ENCODE measurements around the gene EMC7. TPM values are rescaled to one million over a fixed set of nuclear protein-coding genes. Genes with fewer than 3 reads are reported as not detected.

EMC7 gene
- total RNA-seq, 2 donors from 2014 or later = 36.7 to 44.5 TPM

DNA sequence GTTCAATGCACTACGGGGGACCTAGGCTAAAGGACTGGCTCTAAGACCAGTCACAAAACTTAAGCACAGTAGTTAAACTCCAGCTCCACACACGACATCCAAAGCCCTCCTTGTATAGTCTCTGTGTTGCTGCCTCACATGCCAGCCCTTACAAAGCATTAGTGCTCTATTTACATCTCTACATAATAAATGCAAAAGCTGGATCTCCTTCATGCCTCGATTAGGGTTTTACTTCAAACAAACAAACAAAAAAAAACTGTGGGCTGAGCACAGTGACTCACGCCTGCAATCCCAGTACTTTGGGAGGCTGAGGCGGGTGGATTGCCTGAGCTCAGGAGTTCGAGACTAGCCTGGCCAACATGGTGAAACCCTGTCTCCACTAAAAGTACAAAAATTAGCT lies 9.8 kb upstream of the EMC7 start:
- Histone ChIP-seq H3K27ac (ENCODE audit: low read depth, low read length) (no peak overlapping the region), H3K9ac (ENCODE audit: extremely low read depth, low read length, poor library complexity, severe bottlenecking) (no peak overlapping the region), H3K9me3 (ENCODE audit: control insufficient read depth, low read length) (no peaks in the 10 kb centered on the region), H3K36me3 (ENCODE audit: control insufficient read depth, insufficient read depth, low read length) (no peaks in the 10 kb centered on the region), H3K27me3 (ENCODE audit: control insufficient read depth, insufficient read depth, low read length, poor library complexity, severe bottlenecking) (no peaks in the 10 kb centered on the region), H3K4me3 (ENCODE audit: low read length) (no peak overlapping the region), H3K4me1 (ENCODE audit: control insufficient read depth, insufficient read depth, low read length) (no peaks in the 10 kb centered on the region)
- Mint-ChIP-seq H3K9me3 (no peaks in the 10 kb centered on the region), H3K4me3 (no peak overlapping the region), H3K27me3 (ENCODE audit: insufficient read depth) (no peaks in the 10 kb centered on the region), H3K4me1 (peaks cover 3% of the 10 kb centered on the region), H3K36me3 (ENCODE audit: low read depth) (no peaks in the 10 kb centered on the region), H3K27ac (no peak overlapping the region)
- WGBS, 2 experiments (ENCODE audit: insufficient coverage in 1 of 2, insufficient read length in 1 of 2) = 64 to 76% methylated on average over 2 to 6 of the region's 6 CpGs
- no peak for DNase-seq
- TF ChIP-seq, protein P1, sequence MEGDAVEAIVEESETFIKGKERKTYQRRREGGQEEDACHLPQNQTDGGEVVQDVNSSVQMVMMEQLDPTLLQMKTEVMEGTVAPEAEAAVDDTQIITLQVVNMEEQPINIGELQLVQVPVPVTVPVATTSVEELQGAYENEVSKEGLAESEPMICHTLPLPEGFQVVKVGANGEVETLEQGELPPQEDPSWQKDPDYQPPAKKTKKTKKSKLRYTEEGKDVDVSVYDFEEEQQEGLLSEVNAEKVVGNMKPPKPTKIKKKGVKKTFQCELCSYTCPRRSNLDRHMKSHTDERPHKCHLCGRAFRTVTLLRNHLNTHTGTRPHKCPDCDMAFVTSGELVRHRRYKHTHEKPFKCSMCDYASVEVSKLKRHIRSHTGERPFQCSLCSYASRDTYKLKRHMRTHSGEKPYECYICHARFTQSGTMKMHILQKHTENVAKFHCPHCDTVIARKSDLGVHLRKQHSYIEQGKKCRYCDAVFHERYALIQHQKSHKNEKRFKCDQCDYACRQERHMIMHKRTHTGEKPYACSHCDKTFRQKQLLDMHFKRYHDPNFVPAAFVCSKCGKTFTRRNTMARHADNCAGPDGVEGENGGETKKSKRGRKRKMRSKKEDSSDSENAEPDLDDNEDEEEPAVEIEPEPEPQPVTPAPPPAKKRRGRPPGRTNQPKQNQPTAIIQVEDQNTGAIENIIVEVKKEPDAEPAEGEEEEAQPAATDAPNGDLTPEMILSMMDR (conservative IDR thresholded peaks at IDR 0.05) = no peak

DNA sequence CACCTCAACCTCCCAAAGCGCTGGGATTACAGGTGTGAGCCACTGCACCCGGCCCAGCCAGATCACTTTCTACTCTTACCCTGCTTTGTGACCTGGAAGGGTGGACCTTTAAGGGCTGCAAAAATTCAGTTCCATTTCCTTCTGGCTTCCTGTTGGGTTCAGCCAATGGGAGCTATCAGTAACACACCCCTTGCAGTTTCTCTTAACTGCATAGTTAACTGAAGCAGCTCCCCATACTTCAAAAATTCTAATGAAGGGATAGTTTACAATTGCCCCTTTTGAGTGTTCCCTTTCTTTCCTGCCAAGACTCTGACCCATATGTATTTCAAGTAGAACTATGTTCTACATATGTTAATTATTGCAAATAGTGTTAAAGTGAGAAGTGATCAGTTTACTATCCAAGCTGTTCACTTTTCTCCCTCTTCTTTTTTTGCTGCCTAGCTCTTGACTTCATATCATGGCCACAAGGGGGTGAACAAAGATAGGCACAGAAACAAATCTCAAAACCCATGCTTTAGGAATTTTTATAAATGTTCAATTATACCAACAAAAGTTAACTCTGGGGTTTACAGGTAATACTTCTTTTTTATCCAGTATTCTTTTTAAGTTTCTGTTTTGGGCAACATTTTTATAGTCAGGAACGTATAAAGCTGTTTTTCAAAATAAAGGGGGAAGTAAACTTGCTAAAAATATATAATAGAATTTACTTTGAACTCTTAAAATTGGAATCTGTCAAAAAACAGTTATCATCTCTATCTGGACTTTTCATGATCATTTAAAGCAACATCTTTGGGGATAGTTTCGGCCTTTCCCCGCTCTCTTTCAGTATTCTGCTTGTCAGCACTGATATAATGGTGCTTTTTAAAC lies 8.4 kb upstream of the EMC7 start:
- no peak overlapping the region for H3K4me3 ChIP-seq (ENCODE audit: low read length)
- H3K9me3 ChIP-seq (ENCODE audit: control insufficient read depth, low read length) = no peaks in the 10 kb centered on the region
- H3K4me3 Mint-ChIP-seq = no peak overlapping the region
- WGBS, 2 experiments (ENCODE audit: insufficient coverage in 1 of 2, insufficient read length in 1 of 2) = 91 to 94% methylated on average over 3 to 4 of the region's 5 CpGs
- H3K9ac ChIP-seq (ENCODE audit: extremely low read depth, low read length, poor library complexity, severe bottlenecking) = no peak overlapping the region
- peaks cover 3% of the 10 kb centered on the region for H3K4me1 Mint-ChIP-seq
- no peaks in the 10 kb centered on the region for H3K27me3 Mint-ChIP-seq (ENCODE audit: insufficient read depth)
- DNase-seq = no peak
- H3K27ac Mint-ChIP-seq = no peak overlapping the region
- H3K27ac ChIP-seq (ENCODE audit: low read depth, low read length) = no peak overlapping the region
- no peaks in the 10 kb centered on the region for H3K27me3 ChIP-seq (ENCODE audit: control insufficient read depth, insufficient read depth, low read length, poor library complexity, severe bottlenecking)
- H3K36me3 ChIP-seq (ENCODE audit: control insufficient read depth, insufficient read depth, low read length) = no peaks in the 10 kb centered on the region
- no peaks in the 10 kb centered on the region for H3K36me3 Mint-ChIP-seq (ENCODE audit: low read depth)
- no peaks in the 10 kb centered on the region for H3K9me3 Mint-ChIP-seq
- no peaks in the 10 kb centered on the region for H3K4me1 ChIP-seq (ENCODE audit: control insufficient read depth, insufficient read depth, low read length)
- TF ChIP-seq, protein P1 (conservative IDR thresholded peaks at IDR 0.05) = peak; percentile 88

DNA sequence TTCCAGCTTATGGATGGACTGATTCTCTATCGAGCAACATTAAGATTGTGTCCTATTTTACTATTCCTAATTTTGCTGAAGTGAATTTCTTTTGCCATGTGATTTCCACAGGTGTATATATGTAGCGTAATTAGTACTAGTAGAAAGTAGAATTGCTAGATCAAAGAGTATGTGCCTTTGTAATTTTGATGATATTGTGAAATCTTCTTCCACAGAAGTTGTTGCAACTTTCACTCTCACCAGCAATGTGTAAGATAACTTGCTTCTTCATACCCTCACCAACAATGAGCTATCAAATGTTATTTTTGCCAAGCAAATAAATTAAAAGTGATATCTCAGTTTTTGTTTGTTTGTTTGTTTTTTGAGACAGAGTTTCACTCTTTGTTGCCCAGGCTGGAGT lies 5.7 kb upstream of the EMC7 start:
- no peak overlapping the region for H3K9ac ChIP-seq (ENCODE audit: extremely low read depth, low read length, poor library complexity, severe bottlenecking)
- H3K27ac ChIP-seq (ENCODE audit: low read depth, low read length) = no peak overlapping the region
- H3K9me3 ChIP-seq (ENCODE audit: control insufficient read depth, low read length) = no peaks in the 10 kb centered on the region
- H3K27me3 ChIP-seq (ENCODE audit: control insufficient read depth, insufficient read depth, low read length, poor library complexity, severe bottlenecking) = no peaks in the 10 kb centered on the region
- Mint-ChIP-seq H3K4me3 (no peak overlapping the region), H3K4me1 (peaks cover 6% of the 10 kb centered on the region), H3K27me3 (ENCODE audit: insufficient read depth) (no peaks in the 10 kb centered on the region), H3K27ac (no peak overlapping the region), H3K9me3 (no peaks in the 10 kb centered on the region), H3K36me3 (ENCODE audit: low read depth) (peaks cover 4% of the 10 kb centered on the region)
- no peaks in the 10 kb centered on the region for H3K4me1 ChIP-seq (ENCODE audit: control insufficient read depth, insufficient read depth, low read length)
- H3K36me3 ChIP-seq (ENCODE audit: control insufficient read depth, insufficient read depth, low read length) = no peaks in the 10 kb centered on the region
- TF ChIP-seq, protein P1 (conservative IDR thresholded peaks at IDR 0.05) = no peak
- WGBS, 2 experiments (ENCODE audit: insufficient coverage in 1 of 2, insufficient read length in 1 of 2) = 97% methylated on average over 2 of the region's 2 CpGs; no CpG with 5 or more reads in 1 of the 2 experiments
- H3K4me3 ChIP-seq (ENCODE audit: low read length) = no peak overlapping the region
- no peak for DNase-seq

All from endodermal cell (in vitro differentiated cells).